OCI-LY1 (cell line): ENCODE results near the gene INPP5A.

Experiments used
- H2AFZ ChIP-seq: fragments of 200-600 bp; sonication (generic), shearing (Covaris generic); 2 replicates; pipeline ENCODE4 v1.6.0; 2014; ENCODE audit warnings: antibody characterized with exemption, mild to moderate bottlenecking, low read length
- H3F3A ChIP-seq: fragments of 200-600 bp; sonication (generic), shearing (Covaris generic); 2 replicates; pipeline ENCODE4 v1.6.0; 2014; ENCODE audit warnings: mild to moderate bottlenecking, antibody characterized with exemption, low read length, moderate library complexity; ENCODE audit not compliant: insufficient read depth
- H3K27ac ChIP-seq: fragments of 200-600 bp; sonication (generic); 2 replicates; pipeline ENCODE4 v1.5.1; 2014; ENCODE audit warnings: low read length, mixed run types, mild to moderate bottlenecking, low read depth; ENCODE audit not compliant: poor library complexity, severe bottlenecking
- H3K27me3 ChIP-seq: fragments of 200-600 bp; sonication (generic); 2 replicates; pipeline ENCODE4 v1.6.0; 2014; ENCODE audit warnings: antibody characterized with exemption, mild to moderate bottlenecking, low read length, moderate library complexity; ENCODE audit not compliant: insufficient read depth
- H3K36me3 ChIP-seq: fragments of 200-600 bp; sonication (generic); 2 replicates; pipeline ENCODE4 v1.6.1; 2014; ENCODE audit warnings: mild to moderate bottlenecking, antibody characterized with exemption, low read length, moderate library complexity, mixed read lengths; ENCODE audit not compliant: insufficient read depth
- H3K4me1 ChIP-seq: fragments of 200-600 bp; sonication (generic); 2 replicates; pipeline ENCODE4 v1.5.1; 2014; ENCODE audit warnings: mild to moderate bottlenecking, low read length, moderate library complexity; ENCODE audit not compliant: insufficient read depth, severe bottlenecking
- H3K4me2 ChIP-seq: fragments of 200-600 bp; sonication (generic), shearing (Covaris generic); 2 replicates; pipeline ENCODE4 v1.6.1; 2014; ENCODE audit warnings: low read length
- H3K4me3 ChIP-seq: fragments of 200-600 bp; sonication (generic); 2 replicates; pipeline ENCODE4 v1.5.1; 2014; ENCODE audit warnings: low read length, low read depth, mild to moderate bottlenecking, mixed read lengths; ENCODE audit not compliant: poor library complexity, severe bottlenecking
- H3K79me2 ChIP-seq: fragments of 200-600 bp; shearing (Covaris generic); 2 replicates; pipeline ENCODE4 v1.6.1; 2016; ENCODE audit warnings: mixed run types, low read length, mixed read lengths; ENCODE audit not compliant: insufficient read depth
- H3K9ac ChIP-seq: fragments of 200-600 bp; sonication (generic), shearing (Covaris generic); 2 replicates; pipeline ENCODE4 v1.6.1; 2014; ENCODE audit warnings: mild to moderate bottlenecking, low read length, mixed read lengths
- H3K9me2 ChIP-seq: fragments of 200-600 bp; sonication (generic), shearing (Covaris generic); 2 replicates; pipeline ENCODE4 v1.6.1; 2014; ENCODE audit warnings: low read depth, mild to moderate bottlenecking, low read length, mixed read lengths
- H3K9me3 ChIP-seq: fragments of 200-600 bp; shearing (Covaris generic); 2 replicates; pipeline ENCODE4 v1.6.1; 2014; ENCODE audit warnings: low read length, mixed read lengths
- H4K20me1 ChIP-seq: fragments of 200-600 bp; sonication (generic), shearing (Covaris generic); 2 replicates; pipeline ENCODE4 v1.6.0; 2016; ENCODE audit warnings: mild to moderate bottlenecking, low read length; ENCODE audit not compliant: insufficient read depth
- CTCF ChIP-seq: fragments of 200-600 bp; sonication (generic), shearing (Covaris generic); IDR thresholded peaks from 2 replicates; pipeline ENCODE4 v1.5.1; 2017; ENCODE audit warnings: mild to moderate bottlenecking, antibody characterized with exemption, low read length, moderate library complexity, mixed read lengths
- EZH2 ChIP-seq: fragments of 200-600 bp; sonication (generic), shearing (Covaris generic); IDR thresholded peaks from 2 replicates; pipeline ENCODE4 v1.8.0; 2017; ENCODE audit warnings: borderline replicate concordance, mixed run types, mild to moderate bottlenecking, antibody characterized with exemption, low read length, moderate library complexity, mixed read lengths

INPP5A gene

GRCh38 chr10:132689721-132690360, 152.3 kb downstream of the INPP5A start:
- Histone ChIP-seq H3K9me2 (no peaks in the 10 kb centered on the region), H3K27ac (no peak overlapping the region), H3K9me3 (no peaks in the 10 kb centered on the region), H3F3A (no peaks in the 10 kb centered on the region), H2AFZ (no peak overlapping the region), H3K4me1 (no peaks in the 10 kb centered on the region), H3K36me3 (no peaks in the 10 kb centered on the region), H4K20me1 (no peaks in the 10 kb centered on the region), H3K9ac (no peak overlapping the region), H3K4me2 (no peak overlapping the region), H3K27me3 (no peaks in the 10 kb centered on the region), H3K4me3 (no peak overlapping the region), H3K79me2 (no peaks in the 10 kb centered on the region)
- no peak for TF ChIP-seq EZH2
- no peak for TF ChIP-seq CTCF

GRCh38 chr10:132690401-132690800, 152.8 kb downstream of the INPP5A start:
- Histone ChIP-seq H3K9me3 (no peaks in the 10 kb centered on the region), H3K36me3 (no peaks in the 10 kb centered on the region), H3F3A (no peaks in the 10 kb centered on the region), H2AFZ (no peak overlapping the region), H3K27ac (no peak overlapping the region), H4K20me1 (no peaks in the 10 kb centered on the region), H3K4me1 (no peaks in the 10 kb centered on the region), H3K9ac (no peak overlapping the region), H3K9me2 (no peaks in the 10 kb centered on the region), H3K27me3 (no peaks in the 10 kb centered on the region), H3K4me3 (no peak overlapping the region), H3K79me2 (no peaks in the 10 kb centered on the region), H3K4me2 (no peak overlapping the region)
- TF ChIP-seq CTCF (no peak), EZH2 (no peak)

- Histone ChIP-seq H3K4me1 (no peaks in the 10 kb centered on the region), H3K36me3 (no peaks in the 10 kb centered on the region), H3K9ac (no peak overlapping the region), H3K9me3 (no peaks in the 10 kb centered on the region), H3K79me2 (no peaks in the 10 kb centered on the region), H3F3A (no peaks in the 10 kb centered on the region), H3K4me3 (no peak overlapping the region), H2AFZ (no peak overlapping the region), H4K20me1 (no peaks in the 10 kb centered on the region), H3K9me2 (no peaks in the 10 kb centered on the region), H3K4me2 (no peak overlapping the region), H3K27ac (no peak overlapping the region), H3K27me3 (no peaks in the 10 kb centered on the region)
- TF ChIP-seq CTCF (no peak), EZH2 (no peak)
Observed at GRCh38 chr10:132690821-132691610, 153.4 kb downstream of the INPP5A start.
